ENCODE results near the gene CISD2.

Gene CISD2

DNA sequence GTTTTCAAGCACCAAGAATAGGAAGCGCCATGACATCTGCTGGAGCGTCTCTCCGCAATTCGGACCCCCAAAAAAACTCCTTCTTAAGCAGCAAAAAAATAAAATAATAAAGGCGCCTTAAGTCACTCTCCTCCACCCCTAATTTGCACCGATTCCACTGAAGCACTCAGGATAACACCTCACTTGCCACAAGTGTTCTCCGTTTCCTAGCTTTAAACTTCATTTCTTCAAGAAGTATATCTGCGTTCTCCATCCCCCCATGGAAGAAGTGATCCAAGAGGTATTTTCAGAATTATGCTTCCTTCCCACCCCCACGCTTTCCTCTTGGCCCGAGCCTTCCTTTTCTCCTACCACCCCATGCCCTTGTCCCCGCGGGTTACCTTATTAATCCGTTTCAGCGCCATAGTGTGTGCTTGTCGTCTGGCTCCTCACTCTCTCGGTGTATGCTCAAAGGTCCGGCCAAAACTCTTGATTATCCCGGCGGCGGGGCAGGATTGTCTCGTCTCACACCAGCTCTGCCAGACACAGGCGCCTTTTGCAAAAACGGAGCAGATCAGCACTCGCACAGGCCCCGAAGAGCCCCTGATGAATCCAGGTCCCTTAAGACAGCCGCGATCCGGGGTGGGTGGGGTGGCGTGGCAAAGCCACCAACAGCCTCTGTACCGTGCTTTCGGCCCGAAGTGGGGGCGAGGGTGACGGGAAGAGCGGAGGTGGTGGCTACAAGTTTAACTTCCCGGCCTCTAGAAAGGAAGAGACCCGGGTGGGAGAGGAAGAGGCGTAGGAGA lies 42.5 kb upstream of the CISD2 start:
- peak overlapping the region; percentile 74 for H3K4me3 ChIP-seq (ENCODE audit: low read length)
- DNase-seq (ENCODE audit: low read depth) = no peak

GRCh38 chr4:102826890-102827673 lies 41.7 kb upstream of the CISD2 start, which contains the start of gene UBE2D3:
Gene UBE2D3 (minus strand): TSS chr4:102827551. CDS start chr4:102826508, 1,043 bp downstream.
- H3K4me3 ChIP-seq (ENCODE audit: low read length) = peak within 1 kb of the TSS; percentile 74
- TF ChIP-seq, protein P1, sequence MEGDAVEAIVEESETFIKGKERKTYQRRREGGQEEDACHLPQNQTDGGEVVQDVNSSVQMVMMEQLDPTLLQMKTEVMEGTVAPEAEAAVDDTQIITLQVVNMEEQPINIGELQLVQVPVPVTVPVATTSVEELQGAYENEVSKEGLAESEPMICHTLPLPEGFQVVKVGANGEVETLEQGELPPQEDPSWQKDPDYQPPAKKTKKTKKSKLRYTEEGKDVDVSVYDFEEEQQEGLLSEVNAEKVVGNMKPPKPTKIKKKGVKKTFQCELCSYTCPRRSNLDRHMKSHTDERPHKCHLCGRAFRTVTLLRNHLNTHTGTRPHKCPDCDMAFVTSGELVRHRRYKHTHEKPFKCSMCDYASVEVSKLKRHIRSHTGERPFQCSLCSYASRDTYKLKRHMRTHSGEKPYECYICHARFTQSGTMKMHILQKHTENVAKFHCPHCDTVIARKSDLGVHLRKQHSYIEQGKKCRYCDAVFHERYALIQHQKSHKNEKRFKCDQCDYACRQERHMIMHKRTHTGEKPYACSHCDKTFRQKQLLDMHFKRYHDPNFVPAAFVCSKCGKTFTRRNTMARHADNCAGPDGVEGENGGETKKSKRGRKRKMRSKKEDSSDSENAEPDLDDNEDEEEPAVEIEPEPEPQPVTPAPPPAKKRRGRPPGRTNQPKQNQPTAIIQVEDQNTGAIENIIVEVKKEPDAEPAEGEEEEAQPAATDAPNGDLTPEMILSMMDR (conservative IDR thresholded peaks at IDR 0.05; ENCODE audit: low read depth, low read length) = peak; percentile 15
- DNase-seq (ENCODE audit: low read depth) = peak; percentile 86

More for the DNA sequence above, 42.5 kb upstream of the CISD2 start:
- TF ChIP-seq, protein P1 (conservative IDR thresholded peaks at IDR 0.05; ENCODE audit: low read depth, low read length) = no peak

GRCh38 chr4:102827674-102828496 lies 40.9 kb upstream of the CISD2 start:
- H3K4me3 ChIP-seq (ENCODE audit: low read length) = peak overlapping the region; percentile 74
- peak; percentile 100 for DNase-seq (ENCODE audit: low read depth)
- TF ChIP-seq, protein P1 (conservative IDR thresholded peaks at IDR 0.05; ENCODE audit: low read depth, low read length) = no peak

DNA sequence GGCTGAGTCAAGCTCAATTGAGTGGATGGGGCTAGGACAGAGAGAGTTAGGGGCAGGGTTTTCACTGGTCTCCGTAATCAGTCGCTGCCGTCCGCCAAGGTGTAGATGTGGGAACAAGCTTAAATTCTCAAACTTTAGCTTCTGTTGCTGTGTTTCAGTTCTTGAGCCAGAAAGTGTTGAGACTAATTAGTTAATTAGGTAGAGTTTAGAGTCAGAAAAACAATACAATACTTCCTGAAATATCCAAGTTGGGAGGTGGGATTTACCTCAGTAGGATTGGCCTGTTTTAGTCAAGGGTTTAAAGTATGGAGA lies 40.3 kb upstream of the CISD2 start:
- TF ChIP-seq, protein P1 (conservative IDR thresholded peaks at IDR 0.05; ENCODE audit: low read depth, low read length) = no peak
- no peak for DNase-seq (ENCODE audit: low read depth)
- H3K4me3 ChIP-seq (ENCODE audit: low read length) = peak overlapping the region; percentile 74

- no peak overlapping the region for H3K4me3 ChIP-seq (ENCODE audit: low read length)
- DNase-seq (ENCODE audit: low read depth) = no peak
- TF ChIP-seq, protein P1 (conservative IDR thresholded peaks at IDR 0.05; ENCODE audit: low read depth, low read length) = no peak
Measured at GRCh38 chr4:102829803-102830202, 39.0 kb upstream of the CISD2 start.

DNA sequence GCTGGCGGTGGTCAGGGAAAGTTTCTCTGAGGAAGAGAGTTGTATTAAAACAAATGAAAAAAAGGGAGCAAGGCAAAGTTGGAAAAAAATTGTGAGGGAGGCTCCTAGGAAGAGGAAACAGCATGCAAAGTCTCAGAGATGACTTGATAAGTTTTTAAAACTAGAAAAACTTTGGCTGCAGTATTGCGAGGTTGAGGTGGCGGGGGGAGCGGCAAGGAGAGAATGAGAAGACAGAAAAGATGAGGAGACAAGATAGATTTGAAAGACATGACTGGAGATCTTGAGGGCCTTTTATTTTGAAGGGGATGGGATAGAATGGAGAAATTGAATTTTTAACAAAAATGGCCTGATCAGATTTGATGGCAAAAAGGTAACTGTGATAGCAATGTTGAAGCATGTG lies 36.7 kb upstream of the CISD2 start:
- TF ChIP-seq, protein P1 (conservative IDR thresholded peaks at IDR 0.05; ENCODE audit: low read depth, low read length) = no peak
- H3K4me3 ChIP-seq (ENCODE audit: low read length) = no peak overlapping the region
- DNase-seq (ENCODE audit: low read depth) = no peak
